Common myeloid progenitor, CD34-positive (primary cell): ENCODE data around the gene RNF217.

Experiments
- CTCF ChIA-PET: fragments of 350-600 bp; sonication (Branson Sonifier 250); formaldehyde crosslinking; loops from one replicate; lab custom pipeline; 2021; ENCODE audit warnings: antibody characterized with exemption; lab: Charles Lee
- POLR2A ChIA-PET: fragments of 350-600 bp; sonication (Branson Sonifier 250); formaldehyde crosslinking; loops from one replicate; lab custom pipeline; 2021; ENCODE audit warnings: antibody characterized with exemption; lab: Charles Lee
- DNase-seq, 3 donors: peaks; one replicate each; pipeline versions ENCODE4 v3.0.0 to v3.0.0-alpha.2; 2013
- H3K27ac ChIP-seq, 2 experiments: 1 replicate in 1 of 2; 2 replicates in 1 of 2; pipeline ENCODE4 v1.7.0; 2013; ENCODE audit warnings: inconsistent platforms in 2 of 2, low read length in 2 of 2, mild to moderate bottlenecking in 2 of 2, low read depth in 1 of 2, moderate library complexity in 1 of 2; ENCODE audit not compliant: severe bottlenecking in 2 of 2, insufficient read depth in 1 of 2, poor library complexity in 1 of 2
- H3K27me3 ChIP-seq, 5 experiments: replicated peaks in 2 of 5; 1 replicate in 3 of 5; 2 replicates in 2 of 5; pipeline versions ENCODE4 v1.6.1 to v1.7.0; 2013; ENCODE audit warnings: low read length in 4 of 5, mild to moderate bottlenecking in 2 of 5, moderate library complexity in 2 of 5, inconsistent platforms in 1 of 5; ENCODE audit not compliant: insufficient read depth in 5 of 5, control insufficient read depth in 4 of 5
- H3K36me3 ChIP-seq, 4 experiments: 1 replicate in 2 of 4; 2 replicates in 2 of 4; pipeline versions ENCODE4 v1.6.1 to v1.7.0; 2013; ENCODE audit warnings: low read length in 3 of 4, control low read depth in 1 of 4, mild to moderate bottlenecking in 1 of 4; ENCODE audit not compliant: control insufficient read depth in 4 of 4, insufficient read depth in 4 of 4
- H3K4me1 ChIP-seq, 4 experiments: 1 replicate in 3 of 4; 2 replicates in 1 of 4; pipeline versions ENCODE4 v1.6.1 to v1.7.1; 2013; ENCODE audit warnings: low read length in 3 of 4, mild to moderate bottlenecking in 3 of 4, control low read depth in 1 of 4, inconsistent platforms in 1 of 4, moderate library complexity in 1 of 4; ENCODE audit not compliant: control insufficient read depth in 4 of 4, insufficient read depth in 4 of 4; ENCODE audit errors: control extremely low read depth in 1 of 4
- H3K4me3 ChIP-seq, 7 experiments: 1 replicate in 4 of 7; 2 replicates in 3 of 7; pipeline versions ENCODE4 v1.5.1 to v1.7.0; 2013; ENCODE audit warnings: mild to moderate bottlenecking in 7 of 7, low read length in 6 of 7, moderate library complexity in 6 of 7, inconsistent platforms in 2 of 7, low read depth in 2 of 7, control low read depth in 1 of 7; ENCODE audit not compliant: insufficient read depth in 4 of 7, control insufficient read depth in 1 of 7; ENCODE audit errors: extremely low read depth in 1 of 7
- H3K9me3 ChIP-seq, 5 experiments: 1 replicate in 4 of 5; 2 replicates in 1 of 5; pipeline versions ENCODE4 v1.6.1 to v1.7.1; 2013; ENCODE audit warnings: low read length in 4 of 5, mild to moderate bottlenecking in 2 of 5, inconsistent platforms in 1 of 5, low read depth in 1 of 5, moderate library complexity in 1 of 5; ENCODE audit not compliant: control insufficient read depth in 4 of 5, insufficient read depth in 2 of 5; ENCODE audit errors: control extremely low read depth in 1 of 5
- WGBS: methylation state at CpG from one replicate; pipeline ENCODE4 v1.1.5; 2013; ENCODE audit not compliant: insufficient coverage; 5-methylcytosine and 5-hydroxymethylcytosine counted together

Gene RNF217

GRCh38 chr6:124955108-124955856 is 7.0 kb upstream of the RNF217 start:
- H3K27me3 ChIP-seq = no peaks in the 10 kb centered on the region
- peaks cover 0 to 3% (median 0%) of the 10 kb centered on the region in 4 experiments for H3K4me1 ChIP-seq
- H3K4me3 ChIP-seq = no peak overlapping the region
- POLR2A ChIA-PET = no interaction called here
- WGBS = 94% methylated on average over 6 of the region's 7 CpGs
- H3K36me3 ChIP-seq = no peaks in the 10 kb centered on the region
- H3K9me3 ChIP-seq = peaks cover 0 to 5% (median 0%) of the 10 kb centered on the region in 5 experiments
- CTCF ChIA-PET = no interaction called here
- no peak overlapping the region for H3K27ac ChIP-seq
- DNase-seq = no peak

GRCh38 chr6:124956018-124956417 is 6.2 kb upstream of the RNF217 start:
- Histone ChIP-seq H3K4me1 (peaks cover 3 to 10% (median 6%) of the 10 kb centered on the region in 4 experiments), H3K36me3 (no peaks in the 10 kb centered on the region), H3K9me3 (peaks cover 0 to 5% (median 0%) of the 10 kb centered on the region in 5 experiments), H3K27me3 (no peaks in the 10 kb centered on the region), H3K4me3 (no peak overlapping the region), H3K27ac (no peak overlapping the region)
- ChIA-PET CTCF (no interaction called here), POLR2A (no interaction called here)
- DNase-seq = no peak
- 93% methylated on average over 3 of the region's 6 CpGs for WGBS

GRCh38 chr6:124958149-124958548 is 4.1 kb upstream of the RNF217 start:
- DNase-seq = no peak
- no peaks in the 10 kb centered on the region for H3K27me3 ChIP-seq
- H3K27ac ChIP-seq = no peak overlapping the region
- H3K36me3 ChIP-seq = no peaks in the 10 kb centered on the region
- H3K4me1 ChIP-seq = peaks cover 8 to 21% (median 12%) of the 10 kb centered on the region in 4 experiments
- POLR2A ChIA-PET = no interaction called here
- H3K4me3 ChIP-seq = no peak overlapping the region
- H3K9me3 ChIP-seq = no peaks in the 10 kb centered on the region
- CTCF ChIA-PET = no interaction called here

GRCh38 chr6:124958759-124959354 is 3.4 kb upstream of the RNF217 start:
- ChIA-PET POLR2A (no interaction called here), CTCF (interaction anchor here (3.9 kb wide), 1 partner anchor 15 kb away, joined by 16 read pairs; no protein-coding TSS in a partner anchor)
- Histone ChIP-seq H3K9me3 (no peaks in the 10 kb centered on the region), H3K27me3 (no peaks in the 10 kb centered on the region), H3K4me1 (peaks cover 8 to 28% (median 17%) of the 10 kb centered on the region in 4 experiments), H3K4me3 (no peak overlapping the region), H3K27ac (no peak overlapping the region), H3K36me3 (no peaks in the 10 kb centered on the region)
- peak in 2 of 3 donors; percentile 86 to 87 for DNase-seq
- WGBS = 100% methylated on average over 1 of the region's 1 CpG

- DNase-seq = peak in 2 of 3 donors; percentile 38 to 56
- Histone ChIP-seq H3K9me3 (no peaks in the 10 kb centered on the region), H3K4me1 (peaks cover 15 to 42% (median 29%) of the 10 kb centered on the region in 4 experiments), H3K4me3 (peak overlapping the region in 6 of 7 experiments; percentile 67 to 94 (median 83)), H3K36me3 (peaks cover 0 to 2% (median 0%) of the 10 kb centered on the region in 4 experiments), H3K27ac (peak overlapping the region; percentile 40 to 89), H3K27me3 (no peaks in the 10 kb centered on the region)
- no CpG with 5 or more reads among the region's 4 CpGs for WGBS
- CTCF ChIA-PET = interaction anchor here (1.4 to 3.9 kb wide), 2 partner anchors 13 to 151 kb away, joined by 5 to 16 read pairs; no protein-coding TSS in a partner anchor
- POLR2A ChIA-PET = no interaction called here
These were observed 1.3 kb upstream of the RNF217 start for GRCh38 chr6:124960757-124961463.

- ChIA-PET POLR2A (no interaction called here), CTCF (interaction anchor here (3.9 kb wide), 1 partner anchor 12 kb away, joined by 16 read pairs; no protein-coding TSS in a partner anchor)
- Histone ChIP-seq H3K4me3 (peak overlapping the region; percentile 67 to 94 (median 84)), H3K4me1 (peaks cover 15 to 43% (median 30%) of the 10 kb centered on the region in 4 experiments), H3K9me3 (no peaks in the 10 kb centered on the region), H3K36me3 (peaks cover 0 to 2% (median 0%) of the 10 kb centered on the region in 4 experiments), H3K27me3 (no peaks in the 10 kb centered on the region), H3K27ac (peak overlapping the region; percentile 40 to 89)
- WGBS = 0% methylated on average over 1 of the region's 6 CpGs
- DNase-seq = no peak
These were observed 817 bp upstream of the RNF217 start for GRCh38 chr6:124961464-124961776.
